Posterior vena cava (tissue), 2 donors: ENCODE measurements around the gene ARMH2. TPM values are rescaled to one million over a fixed set of nuclear protein-coding genes. Genes with fewer than 3 reads are reported as not detected.
"Not testable (repeated sequence)": the region's sequence is repeated elsewhere in the genome, so short reads cannot be mapped to it uniquely, and the experiment has no call there.

Experiments used
- DNase-seq: peaks from one replicate; pipeline ENCODE4 v3.0.0-alpha.2; 2020; ENCODE audit warnings: low spot score
- intact Hi-C, 2 donors: fragments of 100-400 bp; cut with DNase I; formaldehyde crosslinking; loops; one replicate each; pipeline versions ENCODE4 v1.14.1 to v1.14.2; 2022 to 2023
- total RNA-seq, 2 donors: library from RNA; stranded (reverse); fragmentation: NEBNext Ultra II Directional; extraction: Animal tissue kit (Norgen Biotek cat#: 25700); gene quantifications; one replicate each; pipeline ENCODE4 v1.2.1, GENCODE V29; 2021
- donor health status: DM: yes; HTN: yes; CAD: no.
- donor health status: DM: yes; HTN: yes; CAD: no.

Gene ARMH2
- total RNA-seq, 2 donors from 2014 or later: not detected

DNA sequence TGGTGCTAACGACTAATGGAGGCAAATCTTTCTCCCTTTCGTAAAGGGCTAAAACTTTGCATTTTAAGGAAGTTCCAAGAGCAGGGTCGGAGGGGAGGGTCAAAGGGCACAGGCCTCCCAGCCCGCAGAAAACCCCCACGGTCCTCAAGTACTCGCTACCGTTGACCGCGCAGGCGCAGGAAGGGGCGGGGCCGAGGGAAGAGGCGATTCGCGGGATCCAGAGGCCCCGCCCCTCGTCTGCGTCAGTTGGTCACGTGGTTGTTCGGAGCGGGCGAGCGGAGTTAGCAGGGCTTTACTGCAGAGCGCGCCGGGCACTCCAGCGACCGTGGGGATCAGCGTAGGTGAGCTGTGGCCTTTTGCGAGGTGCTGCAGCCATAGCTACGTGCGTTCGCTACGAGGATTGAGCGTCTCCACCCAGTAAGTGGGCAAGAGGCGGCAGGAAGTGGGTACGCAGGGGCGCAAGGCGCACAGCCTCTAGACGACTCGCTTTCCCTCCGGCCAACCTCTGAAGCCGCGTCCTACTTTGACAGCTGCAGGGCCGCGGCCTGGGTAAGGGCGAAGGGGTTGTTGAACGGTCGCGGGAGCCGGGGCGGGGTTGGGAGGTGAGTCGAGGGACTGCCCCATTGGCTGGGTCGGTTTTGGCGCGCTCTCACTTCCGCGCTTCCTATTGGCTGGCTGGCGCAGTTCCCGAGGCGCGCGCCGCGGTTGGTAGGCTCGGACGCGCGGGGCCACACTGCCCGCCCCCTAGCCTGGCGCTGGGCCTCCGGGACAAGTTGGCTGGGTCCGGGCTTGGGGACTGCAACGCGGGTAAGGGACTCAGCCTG lies 23.8 kb downstream of the ARMH2 start, which contains the start of gene GMNN:
TSS of gene GMNN (plus strand) at position 242 of the 824 bp plus-strand sequence. CDS start 2,310 bp downstream, outside the sequence.
- peak; percentile 100 for DNase-seq
- intact Hi-C loops: no loop called here

DNA sequence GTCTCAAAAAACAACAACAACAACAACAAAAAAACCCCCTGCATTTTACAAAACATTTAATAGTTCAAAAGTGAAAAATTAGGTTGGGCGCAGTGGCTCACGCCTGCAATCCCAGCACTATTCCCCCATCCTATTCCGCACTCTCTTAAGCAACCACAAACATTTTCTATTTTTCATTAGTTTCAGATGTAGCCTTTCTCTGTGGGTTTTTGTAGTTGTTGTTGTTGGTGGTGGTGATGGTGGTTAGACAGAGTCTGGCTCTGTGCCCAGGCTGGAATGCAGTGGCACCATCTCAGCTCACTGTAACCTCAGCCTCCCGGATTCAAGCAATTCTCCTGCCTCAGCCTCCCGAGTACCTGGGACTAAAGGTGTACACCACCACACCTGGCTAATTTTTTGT lies 30.4 kb downstream of the ARMH2 start:
- intact Hi-C loops: loop anchor here (10.0 kb wide), 1 partner anchor 184 kb away; no protein-coding TSS in a partner anchor
- DNase-seq: no peak

- intact Hi-C loops: loop anchor here (10.0 kb wide), 1 partner anchor 182 kb away; no protein-coding TSS in a partner anchor
- no peak for DNase-seq
Observed at GRCh38 chr6:24766680-24767462, 31.8 kb downstream of the ARMH2 start.

GRCh38 chr6:24765968-24766367 lies 32.7 kb downstream of the ARMH2 start:
- DNase-seq: not testable (repeated sequence)
- intact Hi-C loops: loop anchor here (10.0 kb wide), 1 partner anchor 181 kb away; no protein-coding TSS in a partner anchor

DNA sequence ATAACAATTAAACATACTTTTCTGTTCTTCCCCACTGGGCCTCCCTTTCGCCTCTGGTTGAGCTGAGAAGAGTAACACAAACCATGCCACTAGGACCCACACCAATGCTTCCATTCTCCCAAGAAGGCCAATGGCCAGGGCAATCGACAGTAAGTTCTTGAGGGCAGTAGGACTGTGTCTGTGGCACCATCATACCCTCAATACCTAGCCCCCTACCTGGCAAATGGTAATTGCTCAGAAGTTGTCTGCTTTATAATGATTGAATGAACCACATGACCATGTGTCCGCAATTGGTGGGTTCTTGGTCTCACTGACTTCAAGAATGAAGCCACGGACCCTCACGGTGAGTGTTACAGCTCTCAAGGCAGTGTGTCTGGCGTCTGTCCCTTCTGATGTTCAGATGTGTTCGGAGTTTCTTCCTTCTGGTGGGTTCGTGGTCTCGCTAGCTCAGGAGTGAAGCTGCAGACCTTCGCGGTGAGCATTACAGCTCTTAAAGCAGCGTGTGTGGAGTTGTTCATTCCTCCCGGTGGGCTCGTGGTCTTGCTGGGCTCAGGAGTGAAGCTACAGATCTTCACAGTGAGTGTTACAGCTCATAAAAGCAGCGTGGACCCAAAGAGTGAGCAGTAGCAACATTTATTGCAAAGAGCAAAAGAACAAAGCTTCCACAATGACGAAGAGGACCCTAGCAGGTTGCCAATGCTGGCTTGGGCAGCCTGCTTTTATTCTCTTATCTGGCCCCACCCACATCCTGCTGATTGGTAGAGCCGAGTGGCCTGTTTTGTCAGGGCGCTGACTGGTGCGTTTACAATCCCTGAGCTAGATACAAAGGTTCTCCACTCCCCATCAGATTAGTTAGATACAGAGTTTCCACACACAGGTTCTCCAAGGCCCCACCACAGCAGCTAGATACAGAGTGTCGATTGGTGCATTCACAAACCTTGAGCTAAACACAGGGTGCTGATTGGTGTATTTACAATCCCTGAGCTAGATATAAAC lies 33.6 kb downstream of the ARMH2 start:
- intact Hi-C loops: loop anchor here (10.0 kb wide), 1 partner anchor 180 kb away; no protein-coding TSS in a partner anchor
- not testable (repeated sequence) for DNase-seq

DNA sequence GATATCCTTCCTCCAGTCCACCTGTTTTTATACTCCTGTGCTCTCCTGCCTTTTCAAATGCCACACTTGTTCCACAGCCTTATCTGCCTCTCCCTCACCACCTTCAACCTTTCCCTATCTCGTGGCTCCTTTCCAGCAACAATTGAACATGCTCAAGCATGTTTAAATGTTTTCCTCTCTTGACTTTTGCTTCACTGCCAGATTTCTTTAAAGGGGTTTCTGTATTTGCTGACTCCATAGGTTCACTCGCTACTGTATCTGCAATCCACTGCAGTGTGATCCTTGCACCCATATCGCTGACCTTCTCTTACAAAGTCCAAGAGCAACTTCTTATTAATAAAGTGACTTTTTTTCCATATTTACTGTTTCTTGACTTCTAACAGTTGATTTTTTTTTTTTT lies 35.1 kb downstream of the ARMH2 start:
- intact Hi-C loops: loop anchor here (10.0 kb wide), 1 partner anchor 179 kb away; no protein-coding TSS in a partner anchor
- no peak for DNase-seq

DNA sequence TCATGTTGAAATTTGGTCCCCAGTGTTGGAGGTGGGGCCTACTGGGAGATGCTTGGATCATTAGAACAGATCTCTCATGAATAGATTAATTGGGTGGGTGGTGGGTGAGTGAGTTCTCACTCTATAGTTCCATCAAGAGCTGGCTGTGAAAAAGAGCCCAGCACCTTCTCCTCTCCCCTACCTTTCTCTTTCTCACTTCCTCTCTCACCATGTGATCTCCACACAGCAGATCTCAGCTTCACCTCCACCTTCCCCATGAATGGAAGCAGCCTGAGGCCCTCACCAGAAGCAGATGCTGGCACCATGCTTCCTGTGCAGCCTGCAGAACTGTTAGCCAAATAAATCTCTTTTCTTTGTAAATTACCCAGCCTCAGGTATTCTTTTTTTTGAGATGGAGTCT lies 36.9 kb downstream of the ARMH2 start:
- intact Hi-C loops: loop anchor here (10.0 kb wide), 1 partner anchor 177 kb away; no protein-coding TSS in a partner anchor
- no peak for DNase-seq

DNA sequence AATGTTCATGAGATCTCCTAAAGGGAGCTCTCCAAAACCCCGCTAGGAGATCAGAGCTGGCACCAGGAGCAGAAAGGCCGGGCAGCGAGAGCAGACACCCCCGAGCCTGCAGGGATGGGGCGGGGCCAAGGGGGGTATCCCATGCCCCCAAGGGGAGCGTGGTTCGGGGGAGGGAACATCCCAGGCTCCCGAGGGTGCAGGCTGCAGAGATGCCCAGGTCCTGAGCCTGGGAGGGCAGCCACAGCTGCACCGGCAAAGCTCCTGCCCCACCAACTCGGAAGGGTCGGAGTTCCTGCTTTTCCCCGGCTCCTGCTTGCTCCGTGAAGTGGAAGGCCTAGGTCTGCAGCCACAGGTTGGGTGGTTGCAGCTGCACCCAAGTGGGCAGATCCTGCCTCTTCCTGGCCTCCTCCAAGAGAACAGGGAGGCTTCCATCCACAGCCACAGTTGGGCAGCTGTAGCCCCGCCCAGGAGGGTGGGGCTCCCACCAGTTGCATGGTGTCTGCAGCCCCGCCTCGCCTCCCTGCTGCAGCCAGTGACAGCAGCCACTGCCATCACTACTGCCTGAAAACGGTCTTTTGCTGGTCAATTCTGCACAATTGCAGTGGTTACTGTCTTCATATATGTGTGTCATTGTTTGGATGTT lies 37.4 kb downstream of the ARMH2 start:
- intact Hi-C loops: loop anchor here (10.0 kb wide), 1 partner anchor 177 kb away; no protein-coding TSS in a partner anchor
- no peak for DNase-seq

DNA sequence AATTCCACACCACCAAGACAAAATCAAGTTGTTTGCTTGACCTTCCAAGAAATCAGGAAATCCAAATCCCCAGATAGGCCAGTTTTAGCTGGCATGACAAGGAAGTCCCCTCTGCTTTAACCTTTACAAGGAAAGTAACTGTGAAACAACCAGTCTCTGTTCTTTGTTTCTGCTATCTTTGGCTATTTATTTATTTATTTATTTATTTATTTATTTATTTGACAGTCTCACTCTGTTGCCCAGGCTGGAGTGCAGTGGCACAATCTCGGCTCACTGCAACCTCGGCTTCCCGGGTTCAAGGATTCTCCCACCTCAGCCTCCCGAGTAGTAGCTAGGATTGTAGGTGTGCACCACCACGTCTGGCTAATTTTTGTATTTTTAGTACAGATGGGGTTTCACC lies 38.5 kb downstream of the ARMH2 start:
- DNase-seq: no peak
- intact Hi-C loops: loop anchor here (10.0 kb wide), 1 partner anchor 175 kb away; no protein-coding TSS in a partner anchor

GRCh38 chr6:24759718-24760117 lies 39.0 kb downstream of the ARMH2 start:
- no peak for DNase-seq
- intact Hi-C loops: loop anchor here (10.0 kb wide), 1 partner anchor 175 kb away; no protein-coding TSS in a partner anchor

- DNase-seq: no peak
- intact Hi-C loops: no loop called here
Observed at GRCh38 chr6:24757611-24758010, 41.1 kb downstream of the ARMH2 start.

- DNase-seq: no peak
- intact Hi-C loops: no loop called here
Observed at GRCh38 chr6:24755279-24755678, 43.4 kb downstream of the ARMH2 start.

GRCh38 chr6:24754378-24754777 lies 44.3 kb downstream of the ARMH2 start:
- intact Hi-C loops, DNase-seq: not testable (repeated sequence)

- intact Hi-C loops: no loop called here
- DNase-seq: no peak
Observed at GRCh38 chr6:24753545-24753944, 45.2 kb downstream of the ARMH2 start.

- intact Hi-C loops: no loop called here
- no peak for DNase-seq
Observed at GRCh38 chr6:24752917-24753492, 45.7 kb downstream of the ARMH2 start.

DNA sequence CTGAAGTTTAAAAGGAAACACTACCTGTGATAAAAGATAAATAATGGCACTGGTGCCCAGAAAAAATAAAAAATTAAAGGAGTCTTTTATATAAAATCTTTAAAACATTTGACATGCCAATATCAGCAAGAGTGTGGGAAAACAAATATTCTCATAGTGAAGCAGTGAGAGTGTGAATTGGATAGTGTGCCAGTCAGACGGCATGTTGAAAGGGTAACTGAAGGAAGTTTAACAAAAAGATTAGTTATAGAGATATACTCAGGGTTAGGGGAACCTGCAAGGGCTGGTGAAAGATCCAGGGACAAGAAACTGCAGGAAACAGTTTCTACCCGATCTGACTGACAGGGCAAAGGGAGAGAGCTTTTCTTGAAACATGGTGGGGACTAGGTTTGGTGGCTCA lies 46.2 kb downstream of the ARMH2 start:
- DNase-seq: no peak
- intact Hi-C loops: no loop called here

DNA sequence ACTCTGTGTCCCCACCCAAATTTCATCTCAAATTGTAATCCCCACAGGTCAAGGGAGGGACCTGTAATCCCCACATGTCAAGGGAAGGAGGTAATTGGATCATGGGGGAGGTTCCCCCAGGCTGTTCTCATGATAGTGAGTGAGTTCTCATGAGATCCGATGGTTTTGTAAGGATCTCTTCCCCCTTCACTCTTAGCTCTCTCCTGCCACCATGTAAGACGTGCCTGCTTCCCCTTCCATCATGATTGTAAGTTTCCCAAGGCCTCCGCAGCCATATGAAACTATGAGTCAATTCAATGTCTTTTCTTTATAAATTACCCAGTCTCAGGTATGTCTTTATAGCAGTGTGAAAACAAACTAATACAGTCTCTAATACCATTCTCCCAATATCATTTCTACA lies 47.8 kb downstream of the ARMH2 start:
- intact Hi-C loops, DNase-seq: not testable (repeated sequence)

DNA sequence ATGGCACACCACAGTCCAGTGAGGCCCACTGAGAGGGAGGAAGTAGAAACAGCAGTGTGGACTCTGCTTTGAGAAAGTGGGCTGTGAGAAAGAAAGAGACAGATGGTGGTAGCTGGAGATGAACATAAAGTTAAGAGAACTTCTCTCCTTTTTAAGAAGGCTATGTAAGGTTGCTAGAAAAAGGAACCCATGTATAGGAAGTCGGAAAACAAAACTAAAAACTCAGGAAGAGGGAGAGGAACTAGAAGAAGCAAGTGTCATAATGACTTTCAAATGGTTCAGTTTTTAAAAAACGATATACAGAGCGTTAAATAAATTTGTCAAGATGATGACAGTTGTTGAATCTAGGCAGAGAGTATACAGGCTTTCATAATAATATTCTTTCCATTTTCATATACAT lies 49.4 kb downstream of the ARMH2 start:
- DNase-seq: no peak
- intact Hi-C loops: no loop called here
